NCI-H446 (cell line): Measurements from ENCODE around the gene IFT25.
"Not testable (repeated sequence)": the region's sequence is repeated elsewhere in the genome, so short reads cannot be mapped to it uniquely, and the experiment has no call there.

Experiments
- DNase-seq, 2 experiments: peaks; one replicate each; lab custom pipeline; 2025; lab: John Stamatoyannopoulos, UW

IFT25 gene

GRCh38 chr1:53889304-53890298 lies 55.9 kb downstream of the IFT25 start, which contains the start of gene YIPF1:
Gene YIPF1 (minus strand): TSS chr1:53889797. CDS start chr1:53888937, 860 bp downstream.
- peak; percentile 46 to 92 for DNase-seq

DNA sequence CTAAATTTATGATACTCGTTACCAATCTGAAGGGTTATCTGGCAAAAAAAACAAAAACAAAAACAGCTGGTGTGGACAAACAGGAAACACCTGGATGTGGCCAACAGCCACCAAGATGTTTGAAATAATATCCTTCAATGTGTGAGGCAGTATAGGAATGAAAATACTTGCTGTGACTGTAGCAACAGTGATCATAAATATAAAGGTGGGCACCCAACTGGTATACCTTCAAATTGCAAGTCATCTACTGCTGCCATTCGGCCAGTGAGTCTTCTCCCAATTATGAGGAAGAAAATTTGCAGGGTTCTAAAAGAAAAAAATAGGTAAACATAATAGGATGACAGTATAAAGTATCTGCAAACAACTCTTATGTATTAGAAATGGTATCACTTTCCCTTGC lies 56.8 kb downstream of the IFT25 start:
- no peak for DNase-seq

DNA sequence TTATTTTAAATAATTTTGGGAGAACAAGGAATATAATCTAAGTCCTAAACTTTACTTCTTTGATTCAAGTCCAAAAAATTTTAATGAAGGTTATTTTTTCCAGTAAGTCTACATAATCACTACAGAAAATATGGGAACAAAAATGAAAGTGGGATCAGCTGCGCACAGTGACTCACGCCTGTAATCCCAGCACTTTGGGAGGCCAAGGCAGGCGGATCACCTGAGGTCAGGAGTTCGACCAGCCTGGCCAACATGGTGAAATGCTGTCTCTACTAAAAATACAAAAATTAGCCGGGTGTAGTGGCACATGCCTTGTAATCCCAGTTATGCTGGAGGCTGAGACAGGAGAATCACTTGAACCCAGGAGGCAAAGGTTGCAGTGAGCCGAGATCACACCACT lies 61.9 kb downstream of the IFT25 start:
- DNase-seq: not testable (repeated sequence)

DNA sequence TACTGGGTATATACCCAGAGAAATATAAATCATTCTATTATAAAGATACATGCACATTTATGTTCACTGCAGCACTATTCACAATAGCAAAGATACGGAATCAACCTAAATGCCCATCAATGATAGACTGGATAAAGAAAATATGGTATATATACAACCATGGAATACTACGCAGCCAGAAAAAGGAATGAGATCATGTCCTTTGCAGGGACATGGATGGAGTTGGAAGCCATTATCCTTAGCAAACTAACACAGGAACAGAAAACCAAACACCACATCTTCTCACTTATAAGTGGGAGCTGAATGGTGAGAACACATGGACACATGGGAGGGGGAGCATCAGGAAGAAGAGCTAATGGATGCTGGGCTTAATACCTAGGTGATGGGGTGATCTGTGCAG lies 63.6 kb downstream of the IFT25 start:
- not testable (repeated sequence) for DNase-seq

DNA sequence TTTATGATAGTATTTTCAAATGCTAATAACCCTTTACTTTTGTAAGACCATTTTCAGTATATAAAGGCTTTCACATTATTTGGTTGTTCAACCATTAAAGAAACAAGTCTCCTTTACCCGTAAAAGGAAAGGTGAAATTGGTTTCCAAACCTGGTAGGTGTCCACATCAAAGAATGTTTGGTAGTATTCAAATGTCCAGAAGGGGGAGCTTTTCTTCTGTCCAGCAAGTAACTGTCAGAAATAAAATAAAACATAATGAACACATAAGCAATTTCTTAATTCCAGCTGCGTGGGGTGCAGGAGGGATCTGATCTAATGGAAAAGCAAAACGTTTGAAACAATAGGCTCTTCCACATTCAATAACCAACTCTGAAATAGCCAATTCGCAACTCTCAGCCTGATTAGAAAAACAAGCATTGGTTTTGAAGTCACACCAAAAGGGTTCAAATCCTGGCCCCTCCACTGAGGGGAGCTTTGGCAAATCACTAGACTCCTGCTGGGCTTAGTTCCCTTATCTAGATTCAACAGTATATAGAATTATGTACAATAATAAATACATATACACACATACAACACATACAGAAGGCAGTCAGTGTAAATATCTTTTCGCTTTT lies 66.9 kb downstream of the IFT25 start:
- peak; percentile 9 to 37 for DNase-seq

GRCh38 chr1:53875150-53875549 lies 70.3 kb downstream of the IFT25 start:
- DNase-seq: not testable (repeated sequence)

DNA sequence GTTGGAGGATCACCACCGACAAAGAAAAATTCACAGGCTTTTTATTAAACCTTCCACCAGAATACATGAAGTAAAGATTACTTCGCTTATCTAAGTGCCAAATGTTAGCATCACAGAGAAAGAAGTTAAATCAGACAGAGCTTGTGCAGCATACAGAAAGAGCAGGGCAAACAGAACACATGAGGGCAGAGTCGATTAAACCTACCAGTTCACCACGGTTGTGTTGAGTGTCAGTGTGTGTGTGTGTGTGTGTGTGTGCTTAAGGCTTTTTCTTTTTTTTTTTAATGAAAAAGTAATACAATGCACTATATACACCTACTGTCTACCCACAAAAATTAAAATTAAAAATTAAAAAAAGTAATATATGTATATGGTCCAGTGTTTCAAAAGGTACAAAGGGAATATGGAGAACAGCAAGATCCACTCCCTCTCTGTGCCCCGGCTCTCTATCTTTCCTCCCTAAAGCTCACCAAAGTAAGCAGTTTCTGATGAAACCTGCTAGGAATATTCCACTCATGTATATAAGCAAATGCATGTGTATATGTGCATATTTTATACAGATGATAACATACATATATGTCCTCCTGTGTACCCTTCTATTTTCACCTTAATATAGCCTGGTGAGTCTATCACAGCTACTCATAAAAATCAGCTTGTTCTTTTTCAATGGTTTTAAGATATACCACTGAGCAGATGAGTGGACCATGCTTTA lies 73.6 kb downstream of the IFT25 start:
- DNase-seq: no peak
